NCI-H1930 (cell line): ENCODE results near the gene MAT1A.
A peak's percentile ranks its signal among the peaks of the same experiment; 100 is the strongest.
"Not testable (repeated sequence)": the region's sequence is repeated elsewhere in the genome, so short reads cannot be mapped to it uniquely, and the experiment has no call there.

Source experiments
- DNase-seq, 2 experiments: peaks; one replicate each; lab custom pipeline; 2025; lab: John Stamatoyannopoulos, UW

Gene MAT1A

DNA sequence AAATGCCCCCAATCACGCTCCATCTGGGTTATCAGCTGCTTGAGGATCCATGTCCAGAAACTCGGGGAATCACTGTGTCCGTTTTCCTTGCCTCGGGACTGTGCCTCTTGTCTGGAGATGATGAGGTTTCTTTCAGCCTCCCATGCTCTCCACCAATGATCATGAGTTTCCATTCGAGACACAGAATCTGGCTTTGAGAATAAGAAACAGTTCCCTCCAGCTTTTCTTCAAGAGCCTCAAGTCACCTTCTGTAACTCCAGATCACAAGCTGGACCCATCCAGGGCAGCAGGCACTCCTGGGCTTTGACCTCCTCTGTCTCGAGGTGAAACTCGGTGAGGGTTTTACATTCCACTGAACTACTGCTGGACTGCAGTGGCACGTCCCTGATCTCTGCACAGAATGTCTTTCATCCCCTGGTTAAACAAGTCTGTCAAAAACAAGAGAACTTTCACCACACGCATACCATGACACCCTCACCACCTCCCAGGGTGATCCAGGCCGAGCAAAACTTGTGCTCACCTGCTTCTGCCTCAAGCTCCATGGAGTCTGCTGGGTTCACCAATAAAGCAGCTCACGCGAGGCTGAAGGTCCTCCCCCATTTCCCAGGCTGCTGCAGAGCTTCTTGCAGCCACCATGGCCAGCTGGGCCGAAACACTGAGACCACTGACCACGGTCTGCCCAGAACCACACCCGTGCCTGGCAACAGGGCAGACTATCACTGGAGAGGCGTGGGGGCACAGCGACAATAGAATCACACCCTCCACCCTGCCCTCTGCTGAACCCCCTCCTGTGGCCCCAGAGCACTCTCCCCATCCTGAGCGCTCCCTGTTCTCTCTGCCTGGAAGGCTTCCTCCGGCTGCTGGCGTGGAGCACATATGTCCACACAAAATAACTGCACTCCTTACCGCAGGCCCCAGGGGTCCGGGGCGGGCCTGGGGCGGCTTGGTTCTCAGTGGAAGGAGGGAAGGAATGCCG, 25.1 kb downstream of the MAT1A start:
- no peak for DNase-seq

GRCh38 chr10:80261316-80262030, 28.0 kb downstream of the MAT1A start:
- DNase-seq: no peak

GRCh38 chr10:80260295-80261243, 28.9 kb downstream of the MAT1A start:
- no peak for DNase-seq

GRCh38 chr10:80259405-80259871, 30.0 kb downstream of the MAT1A start:
- DNase-seq: no peak

GRCh38 chr10:80256798-80257197, 32.7 kb downstream of the MAT1A start:
- peak; percentile 1 to 22 for DNase-seq

- DNase-seq: not testable (repeated sequence)
Measured at GRCh38 chr10:80254726-80255125, 34.7 kb downstream of the MAT1A start.

GRCh38 chr10:80253963-80254271, 35.5 kb downstream of the MAT1A start:
- DNase-seq: not testable (repeated sequence)

- DNase-seq: no peak
Measured at GRCh38 chr10:80253266-80253962, 36.0 kb downstream of the MAT1A start.

- DNase-seq: no peak
Measured at GRCh38 chr10:80252296-80252887, 37.1 kb downstream of the MAT1A start.

GRCh38 chr10:80251703-80252280, 37.7 kb downstream of the MAT1A start:
- DNase-seq: not testable (repeated sequence)

GRCh38 chr10:80250399-80250798, 39.1 kb downstream of the MAT1A start:
- not testable (repeated sequence) for DNase-seq

DNA sequence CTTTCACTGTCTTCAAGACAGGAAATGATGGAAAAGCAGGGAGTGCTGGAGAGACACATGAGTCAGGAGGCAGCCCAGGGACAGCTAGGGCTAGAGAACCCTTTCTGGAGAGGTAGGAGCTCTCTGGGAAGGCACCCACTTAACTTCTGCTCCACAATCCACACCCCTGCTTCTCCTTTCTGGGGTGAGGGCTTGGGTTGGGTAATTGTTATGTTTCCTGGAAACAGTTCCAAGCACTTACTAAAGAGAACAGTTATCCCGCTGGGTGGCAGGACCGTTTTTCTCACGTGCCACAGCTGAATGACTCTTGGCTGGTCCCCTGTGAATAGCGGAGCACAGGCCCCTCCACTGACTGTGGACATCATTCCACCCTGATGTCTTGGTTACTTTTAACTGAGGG, 39.6 kb downstream of the MAT1A start:
- not testable (repeated sequence) for DNase-seq

- not testable (repeated sequence) for DNase-seq
Measured at GRCh38 chr10:80247611-80248010, 41.8 kb downstream of the MAT1A start.

DNA sequence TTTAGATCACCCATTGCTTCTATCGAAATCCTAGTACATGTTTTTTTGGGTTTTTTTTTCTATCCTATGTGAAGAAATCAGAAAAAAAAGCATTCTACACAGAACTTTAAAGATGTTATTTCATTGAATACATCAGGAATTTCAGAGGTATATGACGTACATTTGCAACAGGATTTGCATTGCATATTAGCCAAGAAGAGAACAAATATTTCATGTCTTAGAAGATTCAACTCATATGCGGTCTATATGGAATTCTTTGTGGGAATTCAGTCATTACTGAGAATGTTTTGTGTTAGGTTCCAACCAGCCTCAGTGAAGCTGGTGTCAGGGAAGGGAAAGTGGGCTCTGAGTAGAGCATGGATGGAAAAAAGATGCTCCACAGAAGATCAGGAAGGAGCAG, 45.1 kb downstream of the MAT1A start:
- not testable (repeated sequence) for DNase-seq

GRCh38 chr10:80242341-80242740, 47.1 kb downstream of the MAT1A start:
- not testable (repeated sequence) for DNase-seq

DNA sequence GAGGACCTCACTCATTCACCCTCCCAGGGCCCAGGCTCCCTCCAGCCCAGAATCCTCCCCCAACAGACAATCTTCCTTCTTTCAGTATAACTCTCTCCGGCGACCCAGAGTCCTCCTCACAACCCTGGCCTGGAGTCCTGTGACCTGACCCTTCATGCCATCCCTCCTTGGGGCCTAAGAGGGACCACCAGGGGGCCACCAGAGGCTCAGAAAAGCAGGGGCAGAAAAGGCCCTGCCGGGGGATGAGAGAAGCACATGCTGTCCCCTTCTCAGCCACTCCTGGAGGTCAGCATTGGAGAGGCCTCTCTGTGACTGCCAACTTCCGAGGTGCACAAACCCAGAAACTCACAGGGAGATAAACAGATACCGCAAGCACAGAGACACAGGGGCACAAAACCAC, 53.0 kb downstream of the MAT1A start:
- DNase-seq: not testable (repeated sequence)

GRCh38 chr10:80234331-80235235, 54.9 kb downstream of the MAT1A start:
- DNase-seq: not testable (repeated sequence)

DNA sequence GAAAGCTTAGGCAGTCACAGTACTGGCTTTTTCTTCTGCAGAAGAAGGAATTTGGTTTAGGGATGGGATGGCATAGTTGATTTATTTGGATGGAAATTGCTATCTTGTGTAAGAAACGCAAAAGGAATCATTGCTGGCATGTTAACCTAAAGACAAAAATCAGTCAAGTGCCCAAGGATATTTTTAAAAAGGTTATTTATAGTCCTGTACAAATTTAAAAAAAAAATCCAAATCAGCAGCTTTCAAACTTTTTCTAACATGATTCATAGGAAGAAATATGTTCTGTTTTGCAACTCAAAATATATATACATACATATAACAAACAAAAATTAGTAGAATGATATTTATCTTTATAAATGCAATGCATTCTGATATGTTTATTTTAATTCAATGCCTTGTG, 55.6 kb downstream of the MAT1A start:
- not testable (repeated sequence) for DNase-seq

- not testable (repeated sequence) for DNase-seq
Measured at GRCh38 chr10:80226723-80227122, 62.7 kb downstream of the MAT1A start.
